ENCODE measurements around the gene FGF22. TPM values are rescaled to one million over a fixed set of nuclear protein-coding genes. Genes with fewer than 3 reads are reported as not detected.

FGF22 gene
- polyA plus RNA-seq, 1 donor from 2014 or later = 0.48 TPM

DNA sequence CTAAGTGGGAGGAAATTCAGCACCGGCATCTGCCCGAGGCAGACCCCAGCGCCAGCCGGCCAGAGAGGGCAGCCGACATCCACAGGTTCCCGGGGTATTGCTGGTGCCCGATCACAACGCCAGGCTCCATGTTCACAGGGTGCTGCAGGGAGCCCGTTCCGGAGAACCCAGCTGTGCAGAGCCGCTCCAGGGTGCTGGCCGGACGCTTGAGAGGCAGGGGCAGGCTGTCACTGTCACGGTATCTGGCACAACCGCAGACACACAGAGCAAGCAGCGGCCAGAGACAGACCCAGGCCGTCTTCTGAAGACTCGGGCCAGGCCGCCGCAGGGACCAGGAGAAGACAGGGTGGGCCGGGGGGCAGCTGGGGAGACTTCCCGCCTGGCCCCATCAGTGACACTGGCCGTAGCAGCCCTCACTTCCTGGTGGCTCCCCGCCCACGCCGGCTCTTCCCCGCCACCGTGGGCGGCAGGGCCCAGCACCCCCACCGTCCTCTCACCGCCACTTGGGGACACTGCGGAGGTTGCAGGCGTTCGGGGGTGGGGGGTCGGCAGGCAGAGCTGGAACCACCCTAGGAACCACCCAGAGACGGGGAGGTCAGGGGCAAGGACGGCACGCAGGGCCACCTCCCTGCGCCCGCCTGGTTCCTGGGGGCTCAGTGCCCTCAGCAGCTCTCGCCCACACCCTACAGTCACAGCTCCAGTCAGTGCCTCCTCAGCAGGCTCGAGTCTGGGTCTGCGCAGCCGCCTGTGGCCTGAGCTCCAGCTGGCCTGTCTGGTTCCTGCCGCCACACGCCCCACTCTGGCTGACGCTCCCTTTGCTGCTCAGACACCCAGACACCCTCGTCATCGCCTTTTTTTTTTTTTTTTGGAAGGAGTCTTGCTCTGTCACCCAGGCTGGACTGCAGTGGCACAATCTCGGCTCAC lies 19.5 kb downstream of the FGF22 start (continued):
- TF ChIP-seq SMC3 (conservative IDR thresholded peaks at IDR 0.05; ENCODE audit: poor library complexity) (no peak), MXI1 (conservative IDR thresholded peaks at IDR 0.05; ENCODE audit: poor library complexity, severe bottlenecking) (no peak)

DNA sequence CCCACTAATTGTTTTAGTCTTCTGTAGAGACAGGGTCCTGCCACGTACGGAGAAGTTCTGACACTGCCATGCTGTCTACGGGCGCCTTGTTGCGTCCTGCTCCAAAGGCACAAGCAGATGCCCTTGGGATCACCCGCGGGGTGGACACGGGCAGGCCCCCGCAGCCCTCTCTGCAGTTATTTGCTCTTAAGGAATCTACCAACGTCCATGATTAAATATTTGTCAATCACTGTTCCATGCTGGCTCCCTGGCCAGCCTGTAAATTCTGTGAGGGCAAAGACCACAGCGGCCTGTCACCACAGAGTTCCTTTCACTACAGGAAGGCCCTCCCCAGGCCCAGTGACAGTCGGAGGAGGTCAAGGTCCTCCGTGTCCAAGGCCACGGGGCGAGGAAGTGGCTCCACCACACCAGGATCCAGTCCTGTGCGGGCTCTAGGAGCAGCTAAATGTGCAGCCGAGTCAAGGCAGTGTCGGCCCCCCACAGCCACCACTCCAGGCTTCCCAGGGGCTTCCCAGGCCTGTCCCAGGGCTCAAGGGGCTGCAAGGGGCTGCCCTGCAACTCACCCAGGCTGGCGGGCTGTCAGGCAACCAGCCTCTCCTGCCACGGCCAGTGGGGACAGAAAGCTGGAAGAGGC lies 21.2 kb downstream of the FGF22 start:
- H3K9me2 ChIP-seq (ENCODE audit: insufficient read depth, low read length) = no peaks in the 10 kb centered on the region
- H3K79me2 ChIP-seq (replicated peaks; ENCODE audit: insufficient read depth, low read length) = peaks cover 47% of the 10 kb centered on the region
- no peak overlapping the region for H3K27ac ChIP-seq (ENCODE audit: low read length)
- no peaks in the 10 kb centered on the region for H3K36me3 ChIP-seq (ENCODE audit: insufficient read depth, low read length)
- H4K20me1 ChIP-seq (ENCODE audit: insufficient read depth) = peaks cover 11% of the 10 kb centered on the region
- no peak overlapping the region for H3K4me2 ChIP-seq (ENCODE audit: low read length)
- no peaks in the 10 kb centered on the region for H3K9me3 ChIP-seq (ENCODE audit: low read length)
- no peak overlapping the region for H2AFZ ChIP-seq (ENCODE audit: low read depth, low read length)
- peak overlapping the region; percentile 82 for H3K9ac ChIP-seq (ENCODE audit: low read length)
- H3K27me3 ChIP-seq (ENCODE audit: insufficient read depth, low read depth, low read length) = no peaks in the 10 kb centered on the region
- no peaks in the 10 kb centered on the region for H3F3A ChIP-seq (ENCODE audit: insufficient read depth, low read length, poor library complexity, severe bottlenecking)
- peak overlapping the region; percentile 91 for H3K4me3 ChIP-seq (ENCODE audit: low read length)
- TF ChIP-seq, protein P1, sequence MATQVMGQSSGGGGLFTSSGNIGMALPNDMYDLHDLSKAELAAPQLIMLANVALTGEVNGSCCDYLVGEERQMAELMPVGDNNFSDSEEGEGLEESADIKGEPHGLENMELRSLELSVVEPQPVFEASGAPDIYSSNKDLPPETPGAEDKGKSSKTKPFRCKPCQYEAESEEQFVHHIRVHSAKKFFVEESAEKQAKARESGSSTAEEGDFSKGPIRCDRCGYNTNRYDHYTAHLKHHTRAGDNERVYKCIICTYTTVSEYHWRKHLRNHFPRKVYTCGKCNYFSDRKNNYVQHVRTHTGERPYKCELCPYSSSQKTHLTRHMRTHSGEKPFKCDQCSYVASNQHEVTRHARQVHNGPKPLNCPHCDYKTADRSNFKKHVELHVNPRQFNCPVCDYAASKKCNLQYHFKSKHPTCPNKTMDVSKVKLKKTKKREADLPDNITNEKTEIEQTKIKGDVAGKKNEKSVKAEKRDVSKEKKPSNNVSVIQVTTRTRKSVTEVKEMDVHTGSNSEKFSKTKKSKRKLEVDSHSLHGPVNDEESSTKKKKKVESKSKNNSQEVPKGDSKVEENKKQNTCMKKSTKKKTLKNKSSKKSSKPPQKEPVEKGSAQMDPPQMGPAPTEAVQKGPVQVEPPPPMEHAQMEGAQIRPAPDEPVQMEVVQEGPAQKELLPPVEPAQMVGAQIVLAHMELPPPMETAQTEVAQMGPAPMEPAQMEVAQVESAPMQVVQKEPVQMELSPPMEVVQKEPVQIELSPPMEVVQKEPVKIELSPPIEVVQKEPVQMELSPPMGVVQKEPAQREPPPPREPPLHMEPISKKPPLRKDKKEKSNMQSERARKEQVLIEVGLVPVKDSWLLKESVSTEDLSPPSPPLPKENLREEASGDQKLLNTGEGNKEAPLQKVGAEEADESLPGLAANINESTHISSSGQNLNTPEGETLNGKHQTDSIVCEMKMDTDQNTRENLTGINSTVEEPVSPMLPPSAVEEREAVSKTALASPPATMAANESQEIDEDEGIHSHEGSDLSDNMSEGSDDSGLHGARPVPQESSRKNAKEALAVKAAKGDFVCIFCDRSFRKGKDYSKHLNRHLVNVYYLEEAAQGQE (IDR thresholded peaks at IDR 0.05; ENCODE audit: borderline replicate concordance) = no peak
- TF ChIP-seq MXI1 (conservative IDR thresholded peaks at IDR 0.05; ENCODE audit: poor library complexity, severe bottlenecking) = no peak
- no peak for TF ChIP-seq SMC3 (conservative IDR thresholded peaks at IDR 0.05; ENCODE audit: poor library complexity)
- TF ChIP-seq, protein P2, sequence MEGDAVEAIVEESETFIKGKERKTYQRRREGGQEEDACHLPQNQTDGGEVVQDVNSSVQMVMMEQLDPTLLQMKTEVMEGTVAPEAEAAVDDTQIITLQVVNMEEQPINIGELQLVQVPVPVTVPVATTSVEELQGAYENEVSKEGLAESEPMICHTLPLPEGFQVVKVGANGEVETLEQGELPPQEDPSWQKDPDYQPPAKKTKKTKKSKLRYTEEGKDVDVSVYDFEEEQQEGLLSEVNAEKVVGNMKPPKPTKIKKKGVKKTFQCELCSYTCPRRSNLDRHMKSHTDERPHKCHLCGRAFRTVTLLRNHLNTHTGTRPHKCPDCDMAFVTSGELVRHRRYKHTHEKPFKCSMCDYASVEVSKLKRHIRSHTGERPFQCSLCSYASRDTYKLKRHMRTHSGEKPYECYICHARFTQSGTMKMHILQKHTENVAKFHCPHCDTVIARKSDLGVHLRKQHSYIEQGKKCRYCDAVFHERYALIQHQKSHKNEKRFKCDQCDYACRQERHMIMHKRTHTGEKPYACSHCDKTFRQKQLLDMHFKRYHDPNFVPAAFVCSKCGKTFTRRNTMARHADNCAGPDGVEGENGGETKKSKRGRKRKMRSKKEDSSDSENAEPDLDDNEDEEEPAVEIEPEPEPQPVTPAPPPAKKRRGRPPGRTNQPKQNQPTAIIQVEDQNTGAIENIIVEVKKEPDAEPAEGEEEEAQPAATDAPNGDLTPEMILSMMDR (IDR thresholded peaks at IDR 0.05; ENCODE audit: poor library complexity, severe bottlenecking) = no peak
- no peak for TF ChIP-seq EP300 (conservative IDR thresholded peaks at IDR 0.05; ENCODE audit: poor library complexity, severe bottlenecking)
- TF ChIP-seq RAD21 (conservative IDR thresholded peaks at IDR 0.05) = no peak
- no peak for TF ChIP-seq TAF1 (IDR thresholded peaks at IDR 0.05; ENCODE audit: low read depth)
- TF ChIP-seq POLR2AphosphoS5 (IDR thresholded peaks at IDR 0.05) = no peak
- TF ChIP-seq EZH2 (IDR thresholded peaks at IDR 0.05; ENCODE audit: borderline replicate concordance, insufficient read depth, low read length, poor library complexity, severe bottlenecking) = no peak
